Caco-2 (cell line): ENCODE results near the gene VAT1. TPM values are rescaled to one million over a fixed set of nuclear protein-coding genes. Genes with fewer than 3 reads are reported as not detected.
A peak's percentile ranks its signal among the peaks of the same experiment; 100 is the strongest.

Experiments
- BruUV-seq: library from RNA; stranded (reverse); fragments of 400-500 nt; replicated peaks from 2 replicates; lab custom pipeline; 2021; lab: Mats Ljungman, UMichigan
- CTCF ChIA-PET: fragments of 300-600 bp; sonication (Branson Sonifier 250); formaldehyde crosslinking; loops from one replicate; lab custom pipeline; 2022; ENCODE audit warnings: antibody characterized with exemption; lab: Charles Lee
- POLR2A ChIA-PET: fragments of 300-600 bp; sonication (Branson Sonifier 250); formaldehyde crosslinking; loops from one replicate; lab custom pipeline; 2022; ENCODE audit warnings: antibody characterized with exemption; lab: Charles Lee
- DNase-seq, 2 experiments: peaks; one replicate each; pipeline versions ENCODE4 v3.0.0 to v3.0.0-alpha.2; 2020 to 2022
- H3K27me3 ChIP-seq: replicated peaks from 2 replicates; pipeline ENCODE4 v1.6.0; 2011; ENCODE audit warnings: low read length; ENCODE audit not compliant: control insufficient read depth, insufficient read depth
- H3K36me3 ChIP-seq: 2 replicates; pipeline ENCODE4 v1.5.1; 2011; ENCODE audit warnings: low read length; ENCODE audit not compliant: control insufficient read depth, insufficient read depth
- H3K4me1 ChIP-seq: fragments of 250-450 bp; sonication (Bioruptor Pico); 2 replicates; pipeline ENCODE4 v1.5.1; 2020; ENCODE audit warnings: mild to moderate bottlenecking
- H3K4me3 ChIP-seq: 2 replicates; pipeline ENCODE4 v1.5.1; 2011; ENCODE audit warnings: low read depth, mild to moderate bottlenecking, control low read depth, low read length
- H3K9me3 ChIP-seq: fragments of 250-450 bp; sonication (Bioruptor Pico); 2 replicates; pipeline ENCODE4 v1.5.1; 2020; ENCODE audit warnings: mild to moderate bottlenecking, moderate library complexity
- H3K27ac Mint-ChIP-seq: one replicate; pipeline ENCODE4 v1.8.0; 2022; ENCODE audit warnings: mixed read lengths; ENCODE audit not compliant: unreplicated experiment
- H3K27me3 Mint-ChIP-seq: one replicate; pipeline ENCODE4 v1.8.0; 2022; ENCODE audit warnings: mixed read lengths; ENCODE audit not compliant: insufficient read depth, unreplicated experiment
- H3K36me3 Mint-ChIP-seq: one replicate; pipeline ENCODE4 v1.8.0; 2022; ENCODE audit warnings: mild to moderate bottlenecking, mixed read lengths; ENCODE audit not compliant: insufficient read depth, unreplicated experiment
- H3K4me1 Mint-ChIP-seq: one replicate; pipeline ENCODE4 v1.8.0; 2022; ENCODE audit warnings: low read depth, mixed read lengths; ENCODE audit not compliant: unreplicated experiment
- H3K4me3 Mint-ChIP-seq: one replicate; pipeline ENCODE4 v1.8.0; 2022; ENCODE audit warnings: mild to moderate bottlenecking, moderate library complexity, mixed read lengths; ENCODE audit not compliant: unreplicated experiment
- H3K9me3 Mint-ChIP-seq: one replicate; pipeline ENCODE4 v1.8.0; 2022; ENCODE audit warnings: mixed read lengths; ENCODE audit not compliant: unreplicated experiment
- CTCF ChIP-seq, 2 experiments: fragments of 200-600 bp in 1 of 2; IDR thresholded peaks; 1 replicate in 1 of 2; 2 replicates in 1 of 2; pipeline versions ENCODE4 v1.5.1 to v1.8.0; 2011 to 2022; ENCODE audit warnings: antibody characterized with exemption in 1 of 2, control low read depth in 1 of 2, inconsistent platforms in 1 of 2, low read depth in 1 of 2, low read length in 1 of 2, mild to moderate bottlenecking in 1 of 2, moderate library complexity in 1 of 2; ENCODE audit not compliant: insufficient read depth in 1 of 2, severe bottlenecking in 1 of 2, unreplicated experiment in 1 of 2
- intact Hi-C: fragments of 100-400 bp; cut with micrococcal nuclease; formaldehyde crosslinking; loops from one replicate; pipeline ENCODE4 v1.10.0; 2022; ENCODE audit not compliant: unreplicated experiment
- total RNA-seq: library from RNA; stranded (reverse); gene quantifications from 2 replicates; pipeline ENCODE4 v1.2.3, GENCODE V29; 2022

The VAT1 gene
- total RNA-seq, 1 experiment from 2014 or later, result 236 TPM

- Histone ChIP-seq H3K4me1 (no peaks in the 10 kb centered on the region), H3K4me3 (no peak overlapping the region), H3K27me3 (no peaks in the 10 kb centered on the region), H3K9me3 (no peaks in the 10 kb centered on the region), H3K36me3 (no peaks in the 10 kb centered on the region; the same call in 1 of the 2 replicates)
- H3K36me3 Mint-ChIP-seq, result peaks cover 51% of the 10 kb centered on the region
- POLR2A ChIA-PET, result no interaction called here
- H3K9me3 Mint-ChIP-seq, result no peaks in the 10 kb centered on the region
- no peak for TF ChIP-seq CTCF (IDR thresholded peaks at IDR 0.05; ENCODE audit: insufficient read depth in 1 of 2, low read depth in 1 of 2, low read length in 1 of 2, severe bottlenecking in 1 of 2, unreplicated experiment in 1 of 2)
- intact Hi-C loops, result no loop called here
- H3K27me3 Mint-ChIP-seq, result no peaks in the 10 kb centered on the region
- no peak overlapping the region for H3K27ac Mint-ChIP-seq
- peaks cover 8% of the 10 kb centered on the region for H3K4me1 Mint-ChIP-seq
- no peak for DNase-seq
- CTCF ChIA-PET, result no interaction called here
- BruUV-seq, result no TSS peak
- no peak overlapping the region for H3K4me3 Mint-ChIP-seq
These were observed 48.1 kb upstream of the VAT1 start for GRCh38 chr17:43070257-43070656.

GRCh38 chr17:43069368-43069898 lies 47.2 kb upstream of the VAT1 start:
- Histone ChIP-seq H3K4me3 (no peak overlapping the region), H3K27me3 (no peaks in the 10 kb centered on the region), H3K4me1 (no peaks in the 10 kb centered on the region), H3K9me3 (no peaks in the 10 kb centered on the region), H3K36me3 (no peaks in the 10 kb centered on the region; the same call in 1 of the 2 replicates)
- intact Hi-C loops, result no loop called here
- H3K4me3 Mint-ChIP-seq, result no peak overlapping the region
- peaks cover 8% of the 10 kb centered on the region for H3K4me1 Mint-ChIP-seq
- H3K9me3 Mint-ChIP-seq, result no peaks in the 10 kb centered on the region
- no peak for TF ChIP-seq CTCF (IDR thresholded peaks at IDR 0.05; ENCODE audit: insufficient read depth in 1 of 2, low read depth in 1 of 2, low read length in 1 of 2, severe bottlenecking in 1 of 2, unreplicated experiment in 1 of 2)
- no peak for DNase-seq
- POLR2A ChIA-PET, result interaction anchor here (0.7 kb wide), 1 partner anchor 71 kb away, joined by 9 read pairs; the partner anchor contains the start of gene RPL27
- no TSS peak for BruUV-seq
- H3K27me3 Mint-ChIP-seq, result no peaks in the 10 kb centered on the region
- H3K27ac Mint-ChIP-seq, result peak overlapping the region; percentile 22
- CTCF ChIA-PET, result interaction anchor here (1.0 kb wide), 1 partner anchor 15 kb away, joined by 3 read pairs; no protein-coding TSS in a partner anchor
- H3K36me3 Mint-ChIP-seq, result peaks cover 57% of the 10 kb centered on the region

- DNase-seq, result peak in 1 of 2 experiments; percentile 32
- no peaks in the 10 kb centered on the region for H3K4me1 ChIP-seq
These were observed 46.6 kb upstream of the VAT1 start for GRCh38 chr17:43068570-43069367.

More at GRCh38 chr17:43068570-43069367, 46.6 kb upstream of the VAT1 start:
- no TSS peak for BruUV-seq
- Mint-ChIP-seq H3K27me3 (no peaks in the 10 kb centered on the region), H3K27ac (peak overlapping the region; percentile 22), H3K36me3 (peaks cover 61% of the 10 kb centered on the region), H3K4me1 (peaks cover 8% of the 10 kb centered on the region), H3K9me3 (no peaks in the 10 kb centered on the region), H3K4me3 (no peak overlapping the region)
- H3K36me3 ChIP-seq, result no peaks in the 10 kb centered on the region; the same call in 1 of the 2 replicates
- no peaks in the 10 kb centered on the region for H3K9me3 ChIP-seq
- no peaks in the 10 kb centered on the region for H3K27me3 ChIP-seq
- no peak for TF ChIP-seq CTCF (IDR thresholded peaks at IDR 0.05; ENCODE audit: insufficient read depth in 1 of 2, low read depth in 1 of 2, low read length in 1 of 2, severe bottlenecking in 1 of 2, unreplicated experiment in 1 of 2)
- POLR2A ChIA-PET, result interaction anchor here (0.7 kb wide), 1 partner anchor 71 kb away, joined by 9 read pairs; the partner anchor contains the start of gene RPL27
- intact Hi-C loops, result no loop called here
- no peak overlapping the region for H3K4me3 ChIP-seq
- CTCF ChIA-PET, result interaction anchor here (1.0 kb wide), 1 partner anchor 14 kb away, joined by 3 read pairs; no protein-coding TSS in a partner anchor
